ENCODE data around the gene CEP78.

Gene CEP78

GRCh38 chr9:78324682-78325081 is 88.8 kb downstream of the CEP78 start:
- peaks cover 0 to 71% (median 0%) of the 10 kb centered on the region in 11 experiments; a peak in 6 of 22 replicates for H4K20me1 ChIP-seq
- peaks cover 31 to 98% (median 83%) of the 10 kb centered on the region in 11 experiments for H3K36me3 ChIP-seq
- peaks cover 0 to under 1% (median 0%) of the 10 kb centered on the region in 11 experiments; a peak in 1 of 22 replicates for H3K9me3 ChIP-seq (replicated peaks in 1 of 11)
- peaks cover 16 to 26% (median 23%) of the 10 kb centered on the region in 10 experiments; a peak in 18 of 20 replicates for H3K4me1 ChIP-seq
- H3K9ac ChIP-seq, result no peak overlapping the region
- no peak overlapping the region for H3K27ac ChIP-seq
- H3K27me3 ChIP-seq, result no peaks in the 10 kb centered on the region
- H3K4me2 ChIP-seq, result peak overlapping the region in 7 of 11 experiments; percentile 16 to 52 (median 30); a peak in 7 of 22 replicates
- no peak overlapping the region for H3K4me3 ChIP-seq
- no peak for TF ChIP-seq Cebpa-rat (IDR thresholded peaks at IDR 0.05)

GRCh38 chr9:78325343-78325742 is 89.5 kb downstream of the CEP78 start:
- TF ChIP-seq Cebpa-rat (IDR thresholded peaks at IDR 0.05), result no peak
- no peaks in the 10 kb centered on the region; a peak in 1 of 22 replicates for H3K9me3 ChIP-seq (replicated peaks in 1 of 11)
- H3K4me3 ChIP-seq, result no peak overlapping the region
- peaks cover 0 to 71% (median 0%) of the 10 kb centered on the region in 11 experiments; a peak in 6 of 22 replicates for H4K20me1 ChIP-seq
- H3K9ac ChIP-seq, result 0 out of 22 replicates have a peak overlapping the region, but pooled peaks of 1 of the 11 experiments have one; percentile 21
- 0 out of 22 replicates have a peak overlapping the region, but pooled peaks of 1 of the 11 experiments have one; percentile 21 for H3K27ac ChIP-seq
- H3K36me3 ChIP-seq, result peaks cover 28 to 97% (median 82%) of the 10 kb centered on the region in 11 experiments
- peak overlapping the region; percentile 6 to 38 (median 29); a peak in 11 of 22 replicates for H3K4me2 ChIP-seq
- H3K4me1 ChIP-seq, result peaks cover 16 to 26% (median 23%) of the 10 kb centered on the region in 10 experiments; a peak in 18 of 20 replicates
- no peaks in the 10 kb centered on the region for H3K27me3 ChIP-seq

GRCh38 chr9:78325846-78326360 is 90.0 kb downstream of the CEP78 start:
- no peak overlapping the region for H3K9ac ChIP-seq
- TF ChIP-seq Cebpa-rat (IDR thresholded peaks at IDR 0.05), result no peak
- H3K9me3 ChIP-seq (replicated peaks in 1 of 11), result no peaks in the 10 kb centered on the region; a peak in 1 of 22 replicates
- H4K20me1 ChIP-seq, result peaks cover 0 to 68% (median 0%) of the 10 kb centered on the region in 11 experiments; a peak in 6 of 22 replicates
- peak overlapping the region in 7 of 11 experiments; percentile 16 to 38 (median 30); a peak in 5 of 22 replicates for H3K4me2 ChIP-seq
- peaks cover 16 to 26% (median 23%) of the 10 kb centered on the region in 10 experiments; a peak in 18 of 20 replicates for H3K4me1 ChIP-seq
- peaks cover 25 to 98% (median 83%) of the 10 kb centered on the region in 11 experiments for H3K36me3 ChIP-seq
- no peaks in the 10 kb centered on the region for H3K27me3 ChIP-seq
- H3K4me3 ChIP-seq, result no peak overlapping the region
- H3K27ac ChIP-seq, result no peak overlapping the region

GRCh38 chr9:78326564-78326963 is 90.7 kb downstream of the CEP78 start:
- TF ChIP-seq Cebpa-rat (IDR thresholded peaks at IDR 0.05), result no peak
- Histone ChIP-seq H3K4me2 (no peak overlapping the region), H3K27ac (no peak overlapping the region), H4K20me1 (peaks cover 0 to 61% (median 0%) of the 10 kb centered on the region in 11 experiments; a peak in 4 of 22 replicates), H3K4me1 (peaks cover 16 to 26% (median 23%) of the 10 kb centered on the region in 10 experiments; a peak in 18 of 20 replicates), H3K9ac (no peak overlapping the region), H3K4me3 (no peak overlapping the region), H3K36me3 (peaks cover 28 to 98% (median 83%) of the 10 kb centered on the region in 11 experiments), H3K9me3 (replicated peaks in 1 of 11) (no peaks in the 10 kb centered on the region; a peak in 2 of 22 replicates), H3K27me3 (no peaks in the 10 kb centered on the region)
